ENCODE data around the gene PPP2R2B. TPM values are rescaled to one million over a fixed set of nuclear protein-coding genes. Genes with fewer than 3 reads are reported as not detected.

PPP2R2B gene
- polyA plus RNA-seq, 1 donor (not counting 4 experiments of a cell fraction or from before 2014, with no cell fraction given), result 0.33 TPM

- Histone ChIP-seq H3K27me3 (ENCODE audit: control insufficient read depth, extremely low read depth, insufficient read depth, low read length) (no peaks in the 10 kb centered on the region), H3K27ac (ENCODE audit: control insufficient read depth, insufficient read depth, low read length) (no peak overlapping the region), H2AFZ (ENCODE audit: control insufficient read depth, low read length) (no peak overlapping the region), H3K4me2 (ENCODE audit: control insufficient read depth, extremely low read depth, insufficient read depth, low read depth, low read length) (no peak overlapping the region), H3K9me1 (ENCODE audit: control insufficient read depth, extremely low read depth, insufficient read depth, low read length) (no peaks in the 10 kb centered on the region), H3K4me1 (ENCODE audit: control insufficient read depth, extremely low read depth, insufficient read depth, low read length) (no peaks in the 10 kb centered on the region), H4K20me1 (ENCODE audit: control insufficient read depth, extremely low read depth, insufficient read depth, low read length) (no peaks in the 10 kb centered on the region), H3K9ac (ENCODE audit: control insufficient read depth, extremely low read depth, insufficient read depth, low read length) (no peak overlapping the region), H3K36me3 (ENCODE audit: control insufficient read depth in 2 of 2, extremely low read depth in 1 of 2, insufficient read depth in 2 of 2, low read length in 2 of 2) (no peaks in the 10 kb centered on the region), H3K9me3 (ENCODE audit: control insufficient read depth, low read depth, low read length) (no peaks in the 10 kb centered on the region), H3K79me2 (ENCODE audit: control insufficient read depth, insufficient read depth, low read length) (no peaks in the 10 kb centered on the region), H3K4me3 (ENCODE audit: control insufficient read depth in 2 of 3, extremely low read depth in 1 of 3, insufficient read depth in 2 of 3, low read depth in 1 of 3, low read length in 3 of 3) (no peak overlapping the region)
- FAIRE-seq, result no peak
- no peak for DNase-seq (ENCODE audit: low read depth, low spot score)
- TF ChIP-seq EZH2 (IDR thresholded peaks at IDR 0.05; ENCODE audit: low read length) (no peak), CTCF (optimal IDR thresholded peaks at IDR 0.05 in 1 of 3, IDR thresholded peaks at IDR 0.05 in 1 of 3, conservative IDR thresholded peaks at IDR 0.05 in 1 of 3; ENCODE audit: extremely low read depth in 1 of 3, insufficient read depth in 2 of 3, low read length in 3 of 3) (no peak)
- dilution Hi-C loops (cut with MboI; ENCODE audit: extremely low pct_ligation_motif_present, low sequenced_read_pairs), result no loop called here
Measured at GRCh38 chr5:146751781-146752401, 126.7 kb downstream of the PPP2R2B start.

- TF ChIP-seq CTCF (optimal IDR thresholded peaks at IDR 0.05 in 1 of 3, IDR thresholded peaks at IDR 0.05 in 1 of 3, conservative IDR thresholded peaks at IDR 0.05 in 1 of 3; ENCODE audit: extremely low read depth in 1 of 3, insufficient read depth in 2 of 3, low read length in 3 of 3) (no peak), EZH2 (IDR thresholded peaks at IDR 0.05; ENCODE audit: low read length) (no peak)
- Histone ChIP-seq H2AFZ (ENCODE audit: control insufficient read depth, low read length) (no peak overlapping the region), H3K4me2 (ENCODE audit: control insufficient read depth, extremely low read depth, insufficient read depth, low read depth, low read length) (no peak overlapping the region)
Measured at GRCh38 chr5:146751054-146751453, 127.5 kb downstream of the PPP2R2B start.

More at GRCh38 chr5:146751054-146751453, 127.5 kb downstream of the PPP2R2B start:
- Histone ChIP-seq H3K27ac (ENCODE audit: control insufficient read depth, insufficient read depth, low read length) (no peak overlapping the region), H3K9ac (ENCODE audit: control insufficient read depth, extremely low read depth, insufficient read depth, low read length) (no peak overlapping the region), H4K20me1 (ENCODE audit: control insufficient read depth, extremely low read depth, insufficient read depth, low read length) (no peaks in the 10 kb centered on the region), H3K4me3 (ENCODE audit: control insufficient read depth in 2 of 3, extremely low read depth in 1 of 3, insufficient read depth in 2 of 3, low read depth in 1 of 3, low read length in 3 of 3) (no peak overlapping the region), H3K79me2 (ENCODE audit: control insufficient read depth, insufficient read depth, low read length) (no peaks in the 10 kb centered on the region), H3K27me3 (ENCODE audit: control insufficient read depth, extremely low read depth, insufficient read depth, low read length) (no peaks in the 10 kb centered on the region), H3K4me1 (ENCODE audit: control insufficient read depth, extremely low read depth, insufficient read depth, low read length) (no peaks in the 10 kb centered on the region), H3K36me3 (ENCODE audit: control insufficient read depth in 2 of 2, extremely low read depth in 1 of 2, insufficient read depth in 2 of 2, low read length in 2 of 2) (no peaks in the 10 kb centered on the region), H3K9me1 (ENCODE audit: control insufficient read depth, extremely low read depth, insufficient read depth, low read length) (no peaks in the 10 kb centered on the region), H3K9me3 (ENCODE audit: control insufficient read depth, low read depth, low read length) (no peaks in the 10 kb centered on the region)
- DNase-seq (ENCODE audit: low read depth, low spot score), result no peak
- FAIRE-seq, result no peak
- dilution Hi-C loops (cut with MboI; ENCODE audit: extremely low pct_ligation_motif_present, low sequenced_read_pairs), result no loop called here
